ENCODE data around the gene STRADB.
"Not testable (repeated sequence)": the region's sequence is repeated elsewhere in the genome, so short reads cannot be mapped to it uniquely, and the experiment has no call there.

The STRADB gene

GRCh38 chr2:201483342-201483741, 31.8 kb downstream of the STRADB start:
- POLR2A ChIA-PET = no interaction called here
- H3K4me3 ChIP-seq (ENCODE audit: low read depth, low read length) = no peak overlapping the region
- no peak for TF ChIP-seq ATF2 (tag by site-specific recombination; IDR thresholded peaks at IDR 0.05; ENCODE audit: low read depth)
- TF ChIP-seq FEZF1 (tag by site-specific recombination; IDR thresholded peaks at IDR 0.05) = no peak
- TF ChIP-seq ZBTB10 (tag by site-specific recombination; IDR thresholded peaks at IDR 0.05) = no peak
- TF ChIP-seq HOXD13 (CRISPR knock-in tag; IDR thresholded peaks at IDR 0.05; ENCODE audit: borderline replicate concordance) = no peak
- no peak for TF ChIP-seq PRDM6 (tag by site-specific recombination; IDR thresholded peaks at IDR 0.05)
- no peak for TF ChIP-seq MYNN (tag by site-specific recombination; IDR thresholded peaks at IDR 0.05; ENCODE audit: borderline replicate concordance)
- TF ChIP-seq ZNF776 (tag by site-specific recombination; IDR thresholded peaks at IDR 0.05; ENCODE audit: borderline replicate concordance) = no peak
- TF ChIP-seq ZNF664 (tag by site-specific recombination; IDR thresholded peaks at IDR 0.05) = no peak
- no peak for TF ChIP-seq ZNF707 (tag by site-specific recombination; IDR thresholded peaks at IDR 0.05)
- no peak for TF ChIP-seq ZNF701 (tag by site-specific recombination; IDR thresholded peaks at IDR 0.05)
- TF ChIP-seq WT1 (tag by site-specific recombination; IDR thresholded peaks at IDR 0.05) = no peak
- TF ChIP-seq ZNF658 (tag by site-specific recombination; IDR thresholded peaks at IDR 0.05) = no peak
- TF ChIP-seq ZNF24 (tag by site-specific recombination; IDR thresholded peaks at IDR 0.05) = no peak
- TF ChIP-seq OVOL3 (tag by site-specific recombination; IDR thresholded peaks at IDR 0.05) = no peak
- TF ChIP-seq ZFP37 (tag by site-specific recombination; IDR thresholded peaks at IDR 0.05) = no peak
- TF ChIP-seq KLF10 (tag by site-specific recombination; IDR thresholded peaks at IDR 0.05) = no peak
- TF ChIP-seq ZNF174 (tag by site-specific recombination; IDR thresholded peaks at IDR 0.05) = no peak
- TF ChIP-seq PRDM10 (tag by site-specific recombination; IDR thresholded peaks at IDR 0.05) = no peak
- TF ChIP-seq ZNF623 (tag by site-specific recombination; IDR thresholded peaks at IDR 0.05) = no peak
- TF ChIP-seq ZBTB44 (tag by site-specific recombination; IDR thresholded peaks at IDR 0.05) = no peak
- peaks cover 3 to 26% of the 10 kb centered on the region in 2 experiments for H3K36me3 ChIP-seq (ENCODE audit: control insufficient read depth in 2 of 2, insufficient read depth in 1 of 2, low read length in 2 of 2)
- H3K27ac ChIP-seq (ENCODE audit: extremely low read depth, low read depth, low read length) = no peak overlapping the region
- H3K4me1 ChIP-seq (ENCODE audit: control insufficient read depth, insufficient read depth, low read length) = no peaks in the 10 kb centered on the region
- CTCF ChIA-PET = no interaction called here
- H3K9me3 ChIP-seq (ENCODE audit: control insufficient read depth, insufficient read depth, low read depth, low read length) = no peaks in the 10 kb centered on the region

- peaks cover under 1 to 23% of the 10 kb centered on the region in 2 experiments for H3K36me3 ChIP-seq (ENCODE audit: control insufficient read depth in 2 of 2, insufficient read depth in 1 of 2, low read length in 2 of 2)
- CTCF ChIA-PET; POLR2A ChIA-PET; H3K27ac ChIP-seq (ENCODE audit: extremely low read depth, low read depth, low read length); H3K4me1 ChIP-seq (ENCODE audit: control insufficient read depth, insufficient read depth, low read length); H3K9me3 ChIP-seq (ENCODE audit: control insufficient read depth, insufficient read depth, low read depth, low read length); H3K4me3 ChIP-seq (ENCODE audit: low read depth, low read length): not testable (repeated sequence)
These were observed 32.2 kb downstream of the STRADB start for GRCh38 chr2:201483758-201484157.
